SJSA1 (cell line): ENCODE data around the gene DDOST. TPM values are rescaled to one million over a fixed set of nuclear protein-coding genes. Genes with fewer than 3 reads are reported as not detected.
A peak's percentile ranks its signal among the peaks of the same experiment; 100 is the strongest.

Experiments used
- DNase-seq, 2 experiments: peaks; one replicate each; pipeline ENCODE4 v3.0.0-alpha.2; 2015 to 2020; ENCODE audit warnings: low spot score in 2 of 2, low read depth in 1 of 2
- H3K27ac ChIP-seq: fragments of 250-450 bp; sonication (Bioruptor Pico); 2 replicates; pipeline ENCODE4 v1.5.1; 2020; ENCODE audit warnings: mild to moderate bottlenecking, moderate library complexity
- H3K27me3 ChIP-seq: fragments of 250-450 bp; sonication (Bioruptor Pico); replicated peaks from 2 replicates; pipeline ENCODE4 v1.5.1; 2020; ENCODE audit warnings: mild to moderate bottlenecking, moderate library complexity
- H3K36me3 ChIP-seq: fragments of 250-450 bp; sonication (Bioruptor Pico); 2 replicates; pipeline ENCODE4 v1.5.1; 2020; ENCODE audit warnings: mild to moderate bottlenecking
- H3K4me1 ChIP-seq: fragments of 250-450 bp; sonication (Bioruptor Pico); replicated peaks from 2 replicates; pipeline ENCODE4 v1.6.1; 2021; ENCODE audit warnings: mild to moderate bottlenecking
- H3K4me3 ChIP-seq: fragments of 250-450 bp; sonication (Bioruptor Pico); 2 replicates; pipeline ENCODE4 v1.5.1; 2020; ENCODE audit warnings: mild to moderate bottlenecking
- H3K9me3 ChIP-seq: fragments of 250-450 bp; sonication (Bioruptor Pico); replicated peaks from 2 replicates; pipeline ENCODE4 v1.5.1; 2020; ENCODE audit warnings: mild to moderate bottlenecking
- total RNA-seq: library from RNA; depleted of rRNA; stranded (reverse); fragments of >200 nt; shearing (Covaris generic); gene quantifications from 2 replicates; pipeline ENCODE4 v1.2.3, GENCODE V29; 2014

DDOST gene
- total RNA-seq, 1 experiment from 2014 or later, result 352 TPM

- no peak overlapping the region for H3K4me3 ChIP-seq
- H3K27ac ChIP-seq, result no peak overlapping the region
- DNase-seq, result no peak
- no peaks in the 10 kb centered on the region for H3K9me3 ChIP-seq
- H3K4me1 ChIP-seq, result peaks cover 14% of the 10 kb centered on the region
- peaks cover 25% of the 10 kb centered on the region for H3K36me3 ChIP-seq
- no peaks in the 10 kb centered on the region for H3K27me3 ChIP-seq
These were observed 2.2 kb upstream of the DDOST start for GRCh38 chr1:20663365-20663764.

DNA sequence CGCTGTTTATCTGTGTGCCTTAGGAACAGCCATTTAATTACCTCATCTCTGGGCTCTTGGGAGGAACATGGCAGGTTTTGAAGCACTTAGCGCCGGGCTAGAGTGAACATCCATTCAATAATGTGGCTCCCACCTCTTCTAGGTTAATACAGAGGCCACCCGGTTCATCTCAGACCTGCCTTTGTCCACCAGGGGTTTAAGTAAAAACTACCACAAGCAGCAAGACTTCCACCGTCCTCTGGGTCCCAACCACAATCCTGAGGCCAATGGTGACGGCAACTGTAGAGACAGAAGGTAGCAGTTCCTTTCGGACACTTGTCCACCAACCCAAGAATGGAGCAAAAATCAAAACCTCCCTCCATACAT lies 924 bp upstream of the DDOST start:
- Histone ChIP-seq H3K27me3 (no peaks in the 10 kb centered on the region), H3K27ac (peak overlapping the region; percentile 41; the same call in 1 of the 2 replicates), H3K9me3 (no peaks in the 10 kb centered on the region), H3K4me3 (peak overlapping the region; percentile 72), H3K4me1 (peaks cover 14% of the 10 kb centered on the region), H3K36me3 (peaks cover 38% of the 10 kb centered on the region)
- DNase-seq, result no peak

GRCh38 chr1:20660847-20661206 lies 342 bp downstream of the DDOST start:
- H3K4me1 ChIP-seq, result peaks cover 14% of the 10 kb centered on the region
- no peaks in the 10 kb centered on the region for H3K27me3 ChIP-seq
- peaks cover 50% of the 10 kb centered on the region for H3K36me3 ChIP-seq
- peak overlapping the region; percentile 72 for H3K4me3 ChIP-seq
- H3K27ac ChIP-seq, result no peak overlapping the region
- no peaks in the 10 kb centered on the region for H3K9me3 ChIP-seq
- peak in 1 of 2 experiments; percentile 14 for DNase-seq

DNA sequence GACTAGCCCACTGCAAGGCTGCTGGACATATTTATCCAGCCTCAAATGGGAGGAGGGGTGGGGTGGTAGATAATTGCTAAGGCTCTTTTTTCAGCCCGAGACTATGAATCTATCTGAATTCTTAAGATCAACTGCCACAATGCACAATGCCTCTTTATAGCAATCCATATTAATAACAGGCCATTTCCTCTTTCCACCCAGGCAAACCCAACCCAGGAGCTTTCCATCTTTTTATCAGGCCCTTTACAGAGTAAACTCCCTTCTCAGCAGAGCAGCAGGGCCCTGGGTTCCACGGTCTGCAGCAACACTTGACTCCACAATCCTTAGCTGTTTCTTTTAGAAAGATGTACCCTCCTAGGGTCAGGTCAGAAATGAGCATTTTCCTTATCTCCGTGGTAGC lies 806 bp downstream of the DDOST start:
- peaks cover 55% of the 10 kb centered on the region for H3K36me3 ChIP-seq
- peaks cover 14% of the 10 kb centered on the region for H3K4me1 ChIP-seq
- no peaks in the 10 kb centered on the region for H3K27me3 ChIP-seq
- no peak overlapping the region for H3K27ac ChIP-seq
- H3K4me3 ChIP-seq, result peak overlapping the region; percentile 72
- H3K9me3 ChIP-seq, result no peaks in the 10 kb centered on the region
- DNase-seq, result no peak

- H3K9me3 ChIP-seq, result no peaks in the 10 kb centered on the region
- no peak for DNase-seq
- H3K4me1 ChIP-seq, result peaks cover 14% of the 10 kb centered on the region
- H3K27ac ChIP-seq, result no peak overlapping the region
- H3K27me3 ChIP-seq, result no peaks in the 10 kb centered on the region
- peaks cover 72% of the 10 kb centered on the region for H3K36me3 ChIP-seq
- H3K4me3 ChIP-seq, result no peak overlapping the region
These were observed 2.8 kb downstream of the DDOST start for GRCh38 chr1:20658166-20658915.

DNA sequence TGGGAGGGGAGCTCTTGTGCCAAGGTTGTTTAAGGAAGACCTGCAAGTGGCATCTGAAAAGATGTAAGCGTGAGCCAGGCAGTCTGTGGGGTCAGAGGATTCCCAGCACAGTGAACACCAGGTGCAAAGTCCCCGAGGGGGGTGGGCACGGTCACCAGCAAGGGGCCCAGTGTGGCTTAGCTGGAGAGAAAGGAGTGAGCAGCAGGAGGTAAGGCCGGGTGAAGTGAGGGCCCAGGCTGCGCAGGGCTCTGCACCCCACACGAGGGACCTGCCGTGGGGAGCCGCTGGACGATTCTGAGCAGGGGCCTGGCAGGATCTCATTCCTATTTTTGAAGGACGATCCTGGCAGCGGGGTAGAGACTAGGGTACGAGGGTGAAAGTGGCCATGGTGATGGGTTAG lies 4.1 kb downstream of the DDOST start:
- H3K36me3 ChIP-seq, result peaks cover 85% of the 10 kb centered on the region
- H3K4me1 ChIP-seq, result peaks cover 10% of the 10 kb centered on the region
- no peaks in the 10 kb centered on the region for H3K9me3 ChIP-seq
- H3K27ac ChIP-seq, result no peak overlapping the region
- DNase-seq, result no peak
- H3K27me3 ChIP-seq, result no peaks in the 10 kb centered on the region
- H3K4me3 ChIP-seq, result no peak overlapping the region

- Histone ChIP-seq H3K36me3 (peaks cover 89% of the 10 kb centered on the region), H3K4me1 (no peaks in the 10 kb centered on the region), H3K4me3 (no peak overlapping the region), H3K27me3 (no peaks in the 10 kb centered on the region), H3K27ac (no peak overlapping the region), H3K9me3 (no peaks in the 10 kb centered on the region)
- DNase-seq, result no peak
These were observed 7.0 kb downstream of the DDOST start for GRCh38 chr1:20654104-20654690.

- Histone ChIP-seq H3K4me3 (no peak overlapping the region), H3K36me3 (peaks cover 87% of the 10 kb centered on the region), H3K27ac (no peak overlapping the region), H3K27me3 (no peaks in the 10 kb centered on the region), H3K9me3 (no peaks in the 10 kb centered on the region), H3K4me1 (no peaks in the 10 kb centered on the region)
- DNase-seq, result no peak
These were observed 8.9 kb downstream of the DDOST start for GRCh38 chr1:20652300-20652699.

DNA sequence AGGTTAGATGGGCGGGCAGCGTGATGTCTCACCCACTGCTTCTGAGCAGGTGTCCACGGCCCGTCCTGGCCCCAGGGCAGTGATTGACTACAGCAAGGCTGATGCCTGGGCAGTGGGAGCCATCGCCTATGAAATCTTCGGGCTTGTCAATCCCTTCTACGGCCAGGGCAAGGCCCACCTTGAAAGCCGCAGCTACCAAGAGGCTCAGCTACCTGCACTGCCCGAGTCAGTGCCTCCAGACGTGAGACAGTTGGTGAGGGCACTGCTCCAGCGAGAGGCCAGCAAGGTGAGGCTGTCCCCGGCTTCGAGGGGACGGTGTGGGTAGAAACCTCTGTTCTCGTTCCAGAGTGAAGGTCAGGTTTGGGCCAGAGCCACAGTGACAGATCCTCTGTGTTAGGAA lies 12.2 kb downstream of the DDOST start:
- DNase-seq, result no peak
- peaks cover 70% of the 10 kb centered on the region for H3K36me3 ChIP-seq

DNA sequence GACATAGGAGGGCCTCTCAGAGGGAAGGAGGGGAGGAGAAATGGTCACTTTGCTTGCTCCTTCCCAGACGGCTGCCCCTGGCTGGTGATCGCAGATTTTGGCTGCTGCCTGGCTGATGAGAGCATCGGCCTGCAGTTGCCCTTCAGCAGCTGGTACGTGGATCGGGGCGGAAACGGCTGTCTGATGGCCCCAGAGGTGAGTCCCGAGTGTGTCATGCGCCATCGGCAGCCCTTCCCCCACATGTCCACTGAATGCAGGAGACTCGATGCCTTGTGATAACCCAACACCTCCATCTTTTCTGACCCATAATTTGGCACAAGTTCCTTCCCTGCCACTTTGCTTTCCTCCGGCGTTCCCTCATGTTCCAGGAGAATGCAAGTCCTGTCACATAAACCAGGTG lies 12.7 kb downstream of the DDOST start:
- H3K27ac ChIP-seq, result no peak overlapping the region
- no peak overlapping the region for H3K4me3 ChIP-seq
- peaks cover 65% of the 10 kb centered on the region for H3K36me3 ChIP-seq
- no peaks in the 10 kb centered on the region for H3K9me3 ChIP-seq
- DNase-seq, result no peak
- H3K27me3 ChIP-seq, result no peaks in the 10 kb centered on the region
- no peaks in the 10 kb centered on the region for H3K4me1 ChIP-seq

More for the DNA sequence above, 12.2 kb downstream of the DDOST start:
- Histone ChIP-seq H3K27me3 (no peaks in the 10 kb centered on the region), H3K4me3 (no peak overlapping the region), H3K4me1 (no peaks in the 10 kb centered on the region), H3K27ac (no peak overlapping the region), H3K9me3 (no peaks in the 10 kb centered on the region)

- H3K4me1 ChIP-seq, result no peaks in the 10 kb centered on the region
- no peak overlapping the region for H3K27ac ChIP-seq
- no peak for DNase-seq
- no peaks in the 10 kb centered on the region for H3K27me3 ChIP-seq
- H3K36me3 ChIP-seq, result peaks cover 46% of the 10 kb centered on the region
- H3K9me3 ChIP-seq, result no peaks in the 10 kb centered on the region
- H3K4me3 ChIP-seq, result no peak overlapping the region
These were observed 15.8 kb downstream of the DDOST start for GRCh38 chr1:20645414-20645813.

GRCh38 chr1:20644416-20644815 lies 16.8 kb downstream of the DDOST start:
- no peaks in the 10 kb centered on the region for H3K9me3 ChIP-seq
- no peak overlapping the region for H3K4me3 ChIP-seq
- no peak overlapping the region for H3K27ac ChIP-seq
- no peaks in the 10 kb centered on the region for H3K27me3 ChIP-seq
- H3K4me1 ChIP-seq, result no peaks in the 10 kb centered on the region
- H3K36me3 ChIP-seq, result peaks cover 43% of the 10 kb centered on the region
- DNase-seq, result no peak

GRCh38 chr1:20643080-20643479 lies 18.1 kb downstream of the DDOST start:
- Histone ChIP-seq H3K27ac (no peak overlapping the region), H3K27me3 (no peaks in the 10 kb centered on the region), H3K4me3 (no peak overlapping the region), H3K36me3 (peaks cover 36% of the 10 kb centered on the region), H3K9me3 (no peaks in the 10 kb centered on the region), H3K4me1 (no peaks in the 10 kb centered on the region)
- no peak for DNase-seq

DNA sequence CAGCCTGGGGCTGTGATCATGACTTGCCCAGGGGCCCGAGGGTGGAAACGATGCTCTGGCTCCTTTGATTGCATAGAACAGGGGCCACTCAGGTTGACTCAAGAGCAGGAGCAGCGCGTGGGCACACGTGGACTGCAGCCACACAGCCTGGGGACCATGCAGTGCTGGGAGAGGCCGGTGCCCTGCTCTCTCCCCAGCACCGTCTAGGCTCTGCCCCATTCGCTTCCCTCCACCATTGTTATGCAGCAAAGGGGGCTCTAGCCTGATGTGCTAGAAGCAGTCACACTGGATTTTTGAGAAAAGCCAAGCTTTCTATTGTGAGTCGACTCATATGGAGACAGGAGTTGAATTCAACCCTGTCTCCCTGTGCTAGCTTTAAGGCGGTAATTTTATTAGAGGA lies 19.2 kb downstream of the DDOST start:
- Histone ChIP-seq H3K36me3 (peaks cover 35% of the 10 kb centered on the region), H3K9me3 (no peaks in the 10 kb centered on the region), H3K27me3 (no peaks in the 10 kb centered on the region), H3K27ac (no peak overlapping the region), H3K4me1 (no peaks in the 10 kb centered on the region), H3K4me3 (no peak overlapping the region)
- DNase-seq, result no peak
